IMR-90 (cell line): ENCODE measurements around the gene SDK1. TPM values are rescaled to one million over a fixed set of nuclear protein-coding genes. Genes with fewer than 3 reads are reported as not detected.

ENCODE experiments used
- ATAC-seq: fragments of 200-7000 bp; cut with Tn5 transposase; 2 replicates; pipeline ENCODE4 v1.9.1; 2020; ENCODE audit warnings: low read depth, mild to moderate bottlenecking, moderate library complexity
- BruUV-seq: library from RNA; stranded (reverse); fragments of 400-500 nt; replicated peaks from 2 replicates; lab custom pipeline; 2021; lab: Mats Ljungman, UMichigan
- CTCF ChIA-PET: fragments of 300-600 bp; formaldehyde crosslinking; extraction: SDS; loops from one replicate; lab custom pipeline; 2021; ENCODE audit warnings: antibody characterized with exemption; lab: Yijun Ruan, JAX
- POLR2A ChIA-PET: fragments of 300-600 bp; sonication (Branson Sonifier 250); formaldehyde crosslinking; loops from one replicate; lab custom pipeline; 2022; ENCODE audit warnings: antibody characterized with exemption; ENCODE audit not compliant: unreplicated experiment; lab: Charles Lee
- DNase-seq: peaks from one replicate; pipeline ENCODE4 v3.0.0; 2013
- H2AFZ ChIP-seq: replicated peaks from 2 replicates; pipeline ENCODE3; 2013; ENCODE audit warnings: low read length, mild to moderate bottlenecking; ENCODE audit not compliant: poor library complexity
- H2AK5ac ChIP-seq: 2 replicates; pipeline ENCODE4 v1.6.1; 2013; ENCODE audit warnings: low read depth, low read length, inconsistent platforms
- H2AK9ac ChIP-seq: replicated peaks from 2 replicates; pipeline ENCODE3; 2013; ENCODE audit warnings: mild to moderate bottlenecking, low read depth, low read length, moderate library complexity; ENCODE audit not compliant: poor library complexity
- H2BK120ac ChIP-seq: 2 replicates; pipeline ENCODE4 v1.6.1; 2013; ENCODE audit warnings: low read depth, low read length, inconsistent platforms
- H2BK15ac ChIP-seq: 3 replicates; pipeline ENCODE4 v1.6.1; 2013; ENCODE audit warnings: low read depth, low read length, inconsistent platforms
- H2BK20ac ChIP-seq: 2 replicates; pipeline ENCODE4 v1.6.1; 2013; ENCODE audit warnings: low read depth, mild to moderate bottlenecking, inconsistent platforms, low read length, moderate library complexity
- H2BK5ac ChIP-seq: 2 replicates; pipeline ENCODE4 v1.6.1; 2013; ENCODE audit warnings: mild to moderate bottlenecking, low read depth, low read length, inconsistent platforms; ENCODE audit not compliant: poor library complexity, severe bottlenecking
- H3K14ac ChIP-seq: replicated peaks from 2 replicates; pipeline ENCODE4 v1.6.1; 2013; ENCODE audit warnings: low read depth, low read length, inconsistent platforms
- H3K18ac ChIP-seq: 2 replicates; pipeline ENCODE4 v1.6.1; 2013; ENCODE audit warnings: low read depth, low read length, control low read depth
- H3K23ac ChIP-seq: 2 replicates; pipeline ENCODE4 v1.6.1; 2013; ENCODE audit warnings: low read depth, low read length, inconsistent platforms
- H3K27ac ChIP-seq: 2 replicates; pipeline ENCODE4 v1.5.1; 2013; ENCODE audit warnings: mild to moderate bottlenecking, control low read depth, low read length; ENCODE audit not compliant: insufficient read depth
- H3K27me3 ChIP-seq: 2 replicates; pipeline ENCODE4 v1.6.1; 2013; ENCODE audit warnings: low read length; ENCODE audit not compliant: control insufficient read depth, insufficient read depth
- H3K36me3 ChIP-seq: 2 replicates; pipeline ENCODE4 v1.6.1; 2013; ENCODE audit warnings: low read length, mixed read lengths; ENCODE audit not compliant: control insufficient read depth, insufficient read depth
- H3K4ac ChIP-seq: 2 replicates; pipeline ENCODE4 v1.6.1; 2013; ENCODE audit warnings: low read depth, low read length, inconsistent platforms
- H3K4me1 ChIP-seq: 2 replicates; pipeline ENCODE4 v1.6.1; 2013; ENCODE audit warnings: low read length, mixed read lengths; ENCODE audit not compliant: control insufficient read depth, insufficient read depth
- H3K4me2 ChIP-seq: 2 replicates; pipeline ENCODE4 v1.6.1; 2013; ENCODE audit warnings: low read depth, mild to moderate bottlenecking, control low read depth, low read length, moderate library complexity
- H3K4me3 ChIP-seq: 2 replicates; pipeline ENCODE4 v1.5.1; 2013; ENCODE audit warnings: low read depth, mild to moderate bottlenecking, control low read depth, low read length, moderate library complexity; ENCODE audit not compliant: insufficient read depth
- H3K56ac ChIP-seq: 2 replicates; pipeline ENCODE4 v1.6.1; 2013; ENCODE audit warnings: low read length, inconsistent platforms; ENCODE audit not compliant: insufficient read depth; ENCODE audit errors: extremely low read depth
- H3K79me1 ChIP-seq, 2 experiments: 2 replicates each; pipeline ENCODE4 v1.6.1; 2013; ENCODE audit warnings: low read length in 2 of 2, inconsistent platforms in 1 of 2, low read depth in 1 of 2
- H3K9ac ChIP-seq: 2 replicates; pipeline ENCODE4 v1.6.1; 2013; ENCODE audit warnings: low read depth, low read length, control low read depth
- H3K9me1 ChIP-seq: 2 replicates; pipeline ENCODE4 v1.6.1; 2013; ENCODE audit warnings: low read length, inconsistent platforms; ENCODE audit not compliant: insufficient read depth
- H3K9me3 ChIP-seq: 2 replicates; pipeline ENCODE4 v1.6.1; 2013; ENCODE audit warnings: low read length; ENCODE audit not compliant: control insufficient read depth, insufficient read depth
- H4K20me1 ChIP-seq: 2 replicates; pipeline ENCODE4 v1.6.1; 2013; ENCODE audit warnings: low read length, inconsistent platforms; ENCODE audit not compliant: insufficient read depth
- H4K5ac ChIP-seq: 2 replicates; pipeline ENCODE4 v1.6.1; 2013; ENCODE audit warnings: mild to moderate bottlenecking, low read depth, low read length, control low read depth
- H4K8ac ChIP-seq, 2 experiments: 2 replicates each; pipeline ENCODE4 v1.6.1; 2013; ENCODE audit warnings: low read depth in 2 of 2, low read length in 2 of 2, control low read depth in 1 of 2, inconsistent platforms in 1 of 2
- H4K91ac ChIP-seq: 2 replicates; pipeline ENCODE4 v1.6.1; 2013; ENCODE audit warnings: low read depth, low read length, inconsistent platforms; ENCODE audit not compliant: insufficient read depth
- BHLHE40 ChIP-seq: fragments of 150-350 bp; IDR thresholded peaks from 2 replicates; pipeline ENCODE4 v1.6.1; 2016; ENCODE audit warnings: mild to moderate bottlenecking, low read depth, low read length
- CTCF ChIP-seq: conservative IDR thresholded peaks from 2 replicates; pipeline ENCODE4 v1.5.1; 2012; ENCODE audit warnings: mild to moderate bottlenecking, low read depth, low read length, improper control_type of control experiment
- ELK1 ChIP-seq: fragments of 150-350 bp; IDR thresholded peaks from 2 replicates; pipeline ENCODE4 v1.6.1; 2016; ENCODE audit warnings: low read depth, mild to moderate bottlenecking, low read length, moderate library complexity, borderline replicate concordance
- FOS ChIP-seq: fragments of 150-350 bp; IDR thresholded peaks from 2 replicates; pipeline ENCODE4 v1.6.1; 2016; ENCODE audit warnings: low read depth, low read length
- MAFK ChIP-seq: IDR thresholded peaks from 2 replicates; pipeline ENCODE4 v1.6.1; 2012; ENCODE audit warnings: low read depth, low read length, improper control_type of control experiment
- MAZ ChIP-seq: IDR thresholded peaks from 2 replicates; pipeline ENCODE4 v1.6.1; 2012; ENCODE audit warnings: low read depth, mild to moderate bottlenecking, low read length, improper control_type of control experiment, moderate library complexity, borderline replicate concordance
- NFE2L2 ChIP-seq: fragments of 150-350 bp; IDR thresholded peaks from 2 replicates; pipeline ENCODE4 v1.6.1; 2016; ENCODE audit warnings: low read depth, mild to moderate bottlenecking, low read length
- POLR2A ChIP-seq: IDR thresholded peaks from 2 replicates; pipeline ENCODE4 v1.6.1; 2012; ENCODE audit warnings: mild to moderate bottlenecking, low read depth, low read length
- RCOR1 ChIP-seq: IDR thresholded peaks from 2 replicates; pipeline ENCODE4 v1.6.1; 2012; ENCODE audit warnings: mild to moderate bottlenecking, low read length, improper control_type of control experiment; ENCODE audit not compliant: insufficient replicate concordance
- SMC3 ChIP-seq: fragments of 150-350 bp; IDR thresholded peaks from 2 replicates; pipeline ENCODE4 v1.6.1; 2016; ENCODE audit warnings: low read depth, mild to moderate bottlenecking, antibody characterized with exemption, low read length, moderate library complexity
- USF2 ChIP-seq: fragments of 150-350 bp; IDR thresholded peaks from 2 replicates; pipeline ENCODE4 v1.6.1; 2017; ENCODE audit warnings: mild to moderate bottlenecking, antibody characterized with exemption, low read length, low read depth
- WGBS, 2 experiments: methylation state at CpG; one replicate each; pipeline versions ENCODE4 v1.1.5 to v1.1.7; 2013; ENCODE audit warnings: missing lambda C conversion rate in 2 of 2; ENCODE audit not compliant: insufficient read length in 1 of 2; ENCODE audit errors: extremely low coverage in 2 of 2; 5-methylcytosine and 5-hydroxymethylcytosine counted together
- dilution Hi-C: fragments of 300-500 bp; cut with HindIII; formaldehyde crosslinking; loops from one replicate; pipeline ENCODE4 v1.14.3; 2018; ENCODE audit warnings: low sequenced_read_pairs; ENCODE audit not compliant: unreplicated experiment
- in situ Hi-C: fragments of 300-500 bp; cut with MboI; formaldehyde crosslinking; loops from 3 replicates; pipeline ENCODE4 v1.14.3; 2019; ENCODE audit warnings: low sequenced_read_pairs, inconsistent platforms, mixed read lengths
- intact Hi-C: fragments of 100-400 bp; cut with micrococcal nuclease; formaldehyde crosslinking; loops from 2 replicates; pipeline ENCODE4 v1.10.0; 2022
- polyA plus RNA-seq, 3 experiments: library from polyadenylated mRNA; depleted of rRNA; stranded (reverse); fragments of >200 nt; gene quantifications; 2 replicates each; pipeline ENCODE4 v1.2.3, GENCODE V29; 2012; ENCODE audit warnings: low replicate concordance in 1 of 3
- total RNA-seq: library from RNA; depleted of rRNA; stranded (reverse); fragments of >200 nt; gene quantifications from 2 replicates; pipeline ENCODE4 v1.2.3, GENCODE V29; 2012

Gene SDK1
- total and polyA plus RNA-seq, 2 of the 4 experiments (the other 2 are of a cell fraction) = 1.5 to 1.6 TPM

- no peak for DNase-seq
- H3K9me3 ChIP-seq = no peaks in the 10 kb centered on the region
- no peak overlapping the region for H3K4ac ChIP-seq
- H3K79me1 ChIP-seq = no peaks in the 10 kb centered on the region
- no peak overlapping the region for H4K8ac ChIP-seq
- H2BK15ac ChIP-seq = no peak overlapping the region
- no peaks in the 10 kb centered on the region for H3K4me1 ChIP-seq
- H2BK5ac ChIP-seq = no peak overlapping the region
- no peak overlapping the region for H4K5ac ChIP-seq
- no peak for ATAC-seq
- WGBS, 2 experiments = no CpG with 5 or more reads among the region's 1 CpG
- in situ Hi-C loops = no loop called here
- no peak overlapping the region for H2BK120ac ChIP-seq
- no peak overlapping the region for H3K23ac ChIP-seq
- no peak overlapping the region for H3K4me3 ChIP-seq
- H3K9me1 ChIP-seq = no peaks in the 10 kb centered on the region
- H3K14ac ChIP-seq = no peak overlapping the region
- H3K56ac ChIP-seq = no peak overlapping the region
- POLR2A ChIA-PET = no interaction called here
- no peaks in the 10 kb centered on the region for H3K27me3 ChIP-seq
- no peak overlapping the region for H2AFZ ChIP-seq
- H3K9ac ChIP-seq = no peak overlapping the region
- H2AK5ac ChIP-seq = no peak overlapping the region
- TF ChIP-seq BHLHE40 (no peak), NFE2L2 (no peak), FOS (no peak), POLR2A (no peak), MAZ (no peak), USF2 (no peak), SMC3 (no peak), CTCF (no peak), RCOR1 (no peak), MAFK (no peak), ELK1 (no peak)
- no peak overlapping the region for H3K27ac ChIP-seq
- H3K18ac ChIP-seq = no peak overlapping the region
- CTCF ChIA-PET = interaction anchor here (1.2 kb wide), 1 partner anchor 9 kb away, joined by 3 read pairs; no protein-coding TSS in a partner anchor
- H3K4me2 ChIP-seq = no peak overlapping the region
- no TSS peak for BruUV-seq
- dilution Hi-C loops = no loop called here
- H2AK9ac ChIP-seq = no peak overlapping the region
- H4K91ac ChIP-seq = no peak overlapping the region
- no peaks in the 10 kb centered on the region for H3K36me3 ChIP-seq
- no peak overlapping the region for H2BK20ac ChIP-seq
- no peaks in the 10 kb centered on the region for H4K20me1 ChIP-seq
- intact Hi-C loops = no loop called here
These were observed 162.6 kb downstream of the SDK1 start for GRCh38 chr7:3463696-3464095.
